ENCODE data around the gene NPPB.

Gene NPPB

GRCh38 chr1:11880181-11880575 is 21.4 kb upstream of the NPPB start:
- DNase-seq (ENCODE audit: low spot score) = no peak
- no peak for TF ChIP-seq CTCF (IDR thresholded peaks at IDR 0.05; ENCODE audit: extremely low read depth, missing control alignments)

GRCh38 chr1:11879311-11880180 is 20.8 kb upstream of the NPPB start:
- TF ChIP-seq CTCF (IDR thresholded peaks at IDR 0.05; ENCODE audit: extremely low read depth, missing control alignments) = no peak
- DNase-seq (ENCODE audit: low spot score) = no peak

- no peak for DNase-seq (ENCODE audit: low spot score)
- no peak for TF ChIP-seq CTCF (IDR thresholded peaks at IDR 0.05; ENCODE audit: extremely low read depth, missing control alignments)
Observed at GRCh38 chr1:11878891-11879190, 20.1 kb upstream of the NPPB start.

GRCh38 chr1:11878081-11878890 is 19.5 kb upstream of the NPPB start:
- DNase-seq (ENCODE audit: low spot score) = no peak
- TF ChIP-seq CTCF (IDR thresholded peaks at IDR 0.05; ENCODE audit: extremely low read depth, missing control alignments) = no peak

GRCh38 chr1:11877074-11877473 is 18.3 kb upstream of the NPPB start:
- no peak for DNase-seq (ENCODE audit: low spot score)
- TF ChIP-seq CTCF (IDR thresholded peaks at IDR 0.05; ENCODE audit: extremely low read depth, missing control alignments) = no peak

- TF ChIP-seq CTCF (IDR thresholded peaks at IDR 0.05; ENCODE audit: extremely low read depth, missing control alignments) = no peak
- no peak for DNase-seq (ENCODE audit: low spot score)
Observed at GRCh38 chr1:11875094-11875493, 16.3 kb upstream of the NPPB start.

GRCh38 chr1:11874624-11875023 is 15.9 kb upstream of the NPPB start:
- no peak for DNase-seq (ENCODE audit: low spot score)
- no peak for TF ChIP-seq CTCF (IDR thresholded peaks at IDR 0.05; ENCODE audit: extremely low read depth, missing control alignments)

Data from GM20000 (cell line).